T1000 (cell line): ENCODE measurements around the gene IL1RL2.

Source experiments
- DNase-seq: peaks from one replicate; lab custom pipeline; 2025; ENCODE audit warnings: mixed read lengths; lab: John Stamatoyannopoulos, UW

IL1RL2 gene

DNA sequence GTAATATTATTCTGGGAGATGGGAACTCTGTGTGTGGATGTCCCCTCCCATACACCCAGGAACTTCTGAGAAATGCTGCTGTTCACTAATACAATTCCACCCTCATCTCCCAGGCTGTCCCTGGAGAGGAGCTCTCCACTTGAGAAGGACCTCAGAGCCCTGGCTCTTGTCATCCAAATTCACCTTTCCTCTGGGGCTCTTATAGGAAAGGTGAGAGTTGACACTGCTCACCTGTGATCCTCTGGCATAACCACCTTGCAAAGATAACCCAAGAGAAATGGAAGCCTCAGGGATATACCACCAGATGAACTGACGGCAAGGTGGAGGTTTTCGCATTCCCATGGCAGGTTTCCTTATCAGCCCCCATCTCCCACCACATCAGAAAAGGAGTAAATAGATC lies 52.0 kb downstream of the IL1RL2 start:
- no peak for DNase-seq

DNA sequence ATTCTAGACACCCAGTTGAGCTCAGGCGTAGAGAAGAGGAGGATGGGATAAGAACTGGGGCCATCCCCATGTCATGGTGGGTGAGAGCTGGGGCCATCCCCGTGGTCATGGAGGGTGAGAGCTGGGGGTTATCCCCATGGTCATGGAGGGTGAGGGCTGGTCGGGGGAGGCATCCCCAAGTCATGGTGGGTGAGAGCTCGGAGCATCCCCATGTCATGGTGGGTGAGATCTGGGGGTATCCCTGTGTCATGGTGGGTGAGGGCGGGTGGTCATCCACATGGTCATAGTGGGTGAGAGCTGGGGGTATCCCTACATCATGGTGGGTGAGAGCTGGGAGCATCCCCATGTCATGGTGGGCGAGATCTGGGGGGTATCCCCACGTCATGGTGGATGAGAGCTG lies 52.5 kb downstream of the IL1RL2 start:
- no peak for DNase-seq

DNA sequence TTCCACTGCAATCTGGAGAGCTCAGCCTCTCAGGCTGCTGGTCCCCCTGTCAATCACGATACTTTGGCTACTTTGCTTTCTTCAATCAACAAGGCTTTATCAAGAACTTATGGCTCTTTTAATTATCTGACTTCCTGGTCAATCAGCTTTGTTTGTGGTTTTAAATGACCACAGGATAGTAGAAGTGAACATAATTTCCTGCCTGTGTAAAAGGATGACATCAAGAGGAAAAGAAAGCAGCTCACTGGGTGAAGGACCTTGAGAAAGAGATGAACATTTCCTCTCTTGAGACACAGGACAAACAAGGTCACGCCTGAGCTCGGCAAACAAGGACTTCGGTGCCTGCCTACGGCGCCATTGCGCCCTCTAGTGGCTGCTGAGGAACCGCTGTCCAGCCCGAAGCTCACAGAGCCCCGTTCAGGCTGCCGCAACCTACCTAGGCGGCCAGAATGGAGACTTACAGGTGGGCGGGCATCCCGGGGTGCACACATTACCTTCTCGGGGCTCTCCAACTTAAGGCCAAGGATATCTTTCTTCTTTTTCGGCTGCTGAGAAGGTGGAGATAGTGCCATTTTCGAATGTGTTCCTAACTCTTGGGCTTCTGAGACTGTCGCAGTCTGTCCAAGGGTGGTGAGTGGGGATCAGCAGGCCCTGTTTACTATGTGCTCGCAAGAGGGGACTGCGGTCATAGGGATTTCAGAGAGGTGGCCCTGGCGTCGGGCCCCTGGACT lies 54.0 kb downstream of the IL1RL2 start:
- peak; percentile 81 for DNase-seq

DNA sequence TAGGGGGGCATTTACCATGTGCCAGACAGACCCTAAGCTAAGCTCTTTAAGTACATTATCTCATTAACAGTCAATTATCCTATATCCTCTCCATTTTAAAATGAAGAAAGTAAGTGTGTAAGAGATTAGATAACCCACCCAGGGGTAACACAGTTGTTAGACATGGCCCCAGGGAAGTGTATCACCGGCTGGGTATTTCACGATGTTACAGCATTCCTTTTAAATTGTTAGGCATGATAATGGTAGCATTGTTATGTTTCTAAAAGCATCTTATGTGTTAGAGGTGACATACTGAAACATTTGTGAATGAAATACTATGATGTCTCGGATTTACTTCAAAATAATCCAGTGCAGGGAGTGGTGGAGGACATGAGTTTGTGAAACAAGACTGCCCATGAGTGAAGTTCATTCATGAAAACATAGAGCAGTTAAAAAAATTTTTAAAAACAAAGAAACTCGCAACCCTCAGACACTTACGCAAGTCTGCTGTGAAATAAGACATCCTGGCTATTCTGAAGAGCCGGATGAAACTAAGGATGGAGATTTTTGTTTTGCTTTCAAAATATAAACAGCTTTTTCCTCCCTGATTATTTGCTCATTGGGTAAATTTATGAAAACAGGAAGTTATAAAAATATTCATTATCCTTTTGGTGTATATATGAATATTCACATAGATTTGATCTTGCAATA lies 54.9 kb downstream of the IL1RL2 start:
- no peak for DNase-seq

DNA sequence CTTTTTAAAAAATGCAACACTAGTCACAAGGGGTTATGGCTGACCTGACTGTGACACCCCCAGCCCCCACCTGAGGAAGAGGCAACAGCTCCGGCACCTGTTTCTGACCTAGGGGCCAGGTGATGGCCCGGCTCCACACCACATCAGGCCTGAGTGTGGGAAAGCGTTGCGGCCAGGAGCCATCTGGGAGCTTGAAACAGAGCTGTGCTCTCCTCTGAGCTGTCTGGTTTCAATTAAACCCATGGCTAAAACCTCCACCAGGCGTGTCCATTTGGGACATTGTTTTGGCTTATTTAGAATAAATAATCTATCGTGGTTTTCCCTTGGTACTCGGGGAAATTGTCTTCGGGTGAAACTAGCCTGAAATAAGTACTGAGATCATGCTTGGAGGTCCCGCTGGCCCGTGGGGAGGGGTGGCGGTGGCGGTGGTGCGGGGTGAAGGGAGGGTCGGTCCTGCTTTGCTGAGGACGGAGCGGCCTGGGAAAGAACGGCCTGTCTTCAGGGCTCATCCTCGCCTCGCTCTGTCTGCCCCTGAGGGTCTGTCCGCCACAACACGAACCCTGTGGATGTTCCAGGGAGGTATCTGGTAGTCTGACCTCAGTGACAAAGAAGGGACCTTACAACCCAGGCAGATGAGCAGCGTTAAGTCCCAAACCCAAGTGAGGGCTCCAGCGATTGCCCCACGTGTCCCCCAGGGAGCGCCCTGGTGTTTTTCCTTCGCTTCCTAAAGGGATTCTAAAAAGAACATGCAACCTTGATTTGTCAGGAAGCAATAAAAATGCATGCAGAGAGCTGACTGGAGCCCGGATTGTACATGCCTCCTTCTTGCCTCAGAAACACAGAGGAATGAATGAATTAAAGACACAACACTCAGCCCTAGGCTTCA lies 58.7 kb downstream of the IL1RL2 start:
- DNase-seq: no peak

DNA sequence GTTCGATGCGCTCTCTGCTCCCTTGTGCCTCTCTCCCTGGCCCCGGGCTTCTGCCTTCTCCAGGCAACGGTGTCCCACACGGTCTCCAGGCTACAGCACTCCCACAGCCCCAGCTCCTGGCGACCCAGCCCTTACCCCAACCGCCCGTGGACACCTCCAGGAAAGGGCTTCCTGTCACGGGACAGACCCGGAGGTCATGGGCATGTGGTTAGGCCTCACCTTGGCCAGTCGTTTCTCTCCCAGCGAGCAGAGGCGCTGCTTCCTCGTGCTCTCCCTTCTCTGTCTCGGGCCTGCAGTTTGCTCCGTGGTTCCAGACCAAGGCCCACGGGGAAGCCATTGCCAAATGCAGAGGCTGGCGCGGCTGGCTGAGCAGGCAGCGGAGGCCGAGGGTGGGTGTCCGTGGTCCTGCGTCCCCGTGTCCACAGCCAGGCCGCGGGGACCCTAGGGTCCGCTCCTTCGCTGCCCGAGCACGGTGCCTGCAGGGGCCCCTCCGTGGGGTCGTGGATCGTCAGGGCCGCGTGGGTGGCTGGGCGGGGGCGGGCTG lies 63.5 kb downstream of the IL1RL2 start:
- no peak for DNase-seq

DNA sequence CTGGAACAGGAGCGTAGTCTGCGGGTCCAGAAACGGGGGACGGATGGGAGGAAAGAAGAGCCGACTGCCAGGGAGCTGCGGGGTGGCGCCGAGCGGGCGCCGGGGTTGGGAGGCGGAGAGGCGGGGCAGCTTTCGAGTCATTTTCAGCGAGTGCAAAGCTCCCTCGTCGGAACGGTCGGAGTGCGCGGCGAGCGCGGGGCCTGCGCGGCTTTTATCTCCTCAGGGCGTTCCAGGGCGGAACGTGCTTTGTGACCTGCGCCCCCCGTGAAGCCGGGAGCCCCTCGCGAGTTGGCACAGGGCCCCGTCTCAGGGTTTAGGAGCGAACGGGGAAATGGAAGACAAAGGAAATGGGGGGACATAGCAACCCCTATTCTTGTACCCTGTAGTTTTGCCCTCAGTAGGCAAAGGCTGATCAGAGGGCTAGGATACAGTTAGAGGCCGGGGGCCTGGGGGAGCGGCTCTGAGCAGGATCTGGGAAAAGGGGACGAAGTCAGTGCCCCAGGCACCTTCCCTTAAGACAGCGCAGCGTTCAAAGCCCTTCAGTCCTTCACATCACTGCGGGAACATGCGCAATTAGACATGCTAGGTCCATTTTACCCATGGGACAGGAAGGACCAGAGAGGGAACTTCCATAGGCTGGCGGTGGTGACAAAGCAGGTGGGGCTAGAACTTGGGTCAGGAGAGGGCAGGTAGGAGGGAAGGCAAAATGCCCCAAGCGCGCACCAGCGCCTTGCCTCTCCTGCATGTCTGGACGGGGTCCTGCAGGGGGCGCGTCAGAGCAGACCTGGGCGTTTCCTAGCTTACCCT lies 64.4 kb downstream of the IL1RL2 start:
- DNase-seq: no peak

DNA sequence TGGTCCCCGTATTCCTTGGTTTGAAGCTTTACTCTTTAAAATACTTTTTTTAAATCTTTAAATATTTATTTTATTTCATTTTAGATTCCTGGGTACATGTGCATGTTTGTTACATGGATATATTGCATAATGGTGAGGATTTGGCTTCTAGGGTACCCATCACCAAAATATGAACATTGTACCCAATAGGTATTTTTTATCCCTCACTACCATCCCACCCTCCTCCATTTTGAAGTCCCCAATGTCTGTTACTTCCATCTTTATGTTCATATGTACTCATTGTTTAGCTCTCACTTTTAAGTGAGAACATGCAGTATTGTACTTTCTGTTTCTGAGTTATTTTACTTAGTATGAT lies 65.0 kb downstream of the IL1RL2 start:
- DNase-seq: no peak

DNA sequence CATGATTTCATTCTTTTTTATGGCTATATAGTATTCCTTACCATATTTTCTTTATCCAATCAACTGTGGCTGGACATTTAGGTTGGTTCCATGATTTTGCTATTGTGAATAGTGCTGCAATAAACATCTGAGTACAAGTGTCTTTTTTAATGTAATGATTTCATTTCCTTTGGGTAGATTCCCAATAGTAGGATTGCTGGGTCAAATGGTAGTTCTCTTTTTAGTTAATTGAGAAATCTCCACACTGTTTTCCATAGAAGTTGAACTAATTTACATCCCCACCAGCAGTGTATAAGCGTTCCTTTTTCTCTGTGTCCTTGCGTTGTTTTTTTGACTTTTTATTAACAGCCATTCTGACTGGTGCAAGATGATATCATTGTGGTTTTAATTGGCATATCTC lies 65.4 kb downstream of the IL1RL2 start:
- no peak for DNase-seq

DNA sequence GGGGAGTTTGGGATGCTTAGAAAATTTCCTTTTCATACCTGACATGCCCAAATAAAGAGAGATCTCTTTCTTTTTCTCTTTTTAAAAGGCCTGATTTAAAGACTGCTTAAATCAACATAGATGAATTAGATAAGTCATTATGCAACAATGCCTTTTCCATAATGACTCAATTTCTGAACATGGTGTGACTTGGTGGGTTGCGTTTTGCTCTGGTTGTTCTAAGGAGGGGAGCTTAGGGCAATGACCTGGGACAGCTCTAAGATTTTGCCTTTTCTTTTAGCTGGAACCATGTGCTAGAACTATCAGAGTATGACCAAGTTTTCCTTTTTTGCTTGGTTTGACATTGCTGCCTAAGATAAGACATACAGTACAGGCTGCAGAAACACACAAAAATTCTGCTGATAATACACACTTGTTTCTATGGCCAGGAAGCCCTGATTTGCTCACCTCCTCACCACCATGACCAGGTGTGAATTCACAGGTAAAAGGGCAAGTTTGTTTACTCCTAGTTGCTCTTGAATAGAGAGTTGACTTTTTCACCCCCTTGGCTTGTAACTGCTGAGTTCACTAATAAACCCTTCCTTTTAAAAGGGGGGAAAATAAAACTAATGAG lies 66.4 kb downstream of the IL1RL2 start:
- DNase-seq: no peak

DNA sequence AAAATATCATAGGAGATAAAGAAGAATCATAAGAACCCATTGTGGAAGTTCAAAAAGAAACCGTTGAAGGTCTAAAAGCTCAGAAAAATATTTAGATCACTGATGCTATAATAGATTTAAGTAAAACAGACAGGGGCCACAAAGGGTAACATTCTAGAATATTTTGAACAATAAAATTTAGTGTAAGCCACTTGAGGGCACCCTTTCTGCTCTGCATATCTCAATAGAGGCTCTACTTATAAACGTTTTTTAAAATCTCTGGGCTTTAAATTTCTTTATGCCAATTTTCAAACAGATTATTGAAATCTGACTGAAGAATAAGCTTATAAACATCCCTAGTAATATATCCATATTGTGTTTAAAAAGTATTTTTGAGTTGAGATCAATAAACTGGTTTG lies 66.9 kb downstream of the IL1RL2 start:
- DNase-seq: no peak

DNA sequence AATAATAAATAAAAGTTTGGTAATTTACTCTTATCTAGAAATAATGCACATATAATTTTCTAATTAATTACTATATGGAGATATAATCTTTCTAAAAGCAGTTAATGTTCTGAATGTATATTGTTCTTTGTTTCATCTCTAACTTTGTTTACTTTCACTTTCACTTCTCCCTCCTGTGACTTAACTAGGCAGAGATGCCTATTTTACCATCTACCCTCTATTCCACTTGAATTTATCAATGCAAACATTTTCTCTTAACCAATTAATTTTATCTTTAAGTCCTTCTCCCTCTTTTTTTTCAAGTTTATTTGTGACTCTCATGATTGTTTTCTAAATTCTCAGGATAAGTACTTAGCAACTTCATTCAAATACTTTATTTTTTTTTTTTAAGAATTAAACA lies 69.5 kb downstream of the IL1RL2 start:
- no peak for DNase-seq

DNA sequence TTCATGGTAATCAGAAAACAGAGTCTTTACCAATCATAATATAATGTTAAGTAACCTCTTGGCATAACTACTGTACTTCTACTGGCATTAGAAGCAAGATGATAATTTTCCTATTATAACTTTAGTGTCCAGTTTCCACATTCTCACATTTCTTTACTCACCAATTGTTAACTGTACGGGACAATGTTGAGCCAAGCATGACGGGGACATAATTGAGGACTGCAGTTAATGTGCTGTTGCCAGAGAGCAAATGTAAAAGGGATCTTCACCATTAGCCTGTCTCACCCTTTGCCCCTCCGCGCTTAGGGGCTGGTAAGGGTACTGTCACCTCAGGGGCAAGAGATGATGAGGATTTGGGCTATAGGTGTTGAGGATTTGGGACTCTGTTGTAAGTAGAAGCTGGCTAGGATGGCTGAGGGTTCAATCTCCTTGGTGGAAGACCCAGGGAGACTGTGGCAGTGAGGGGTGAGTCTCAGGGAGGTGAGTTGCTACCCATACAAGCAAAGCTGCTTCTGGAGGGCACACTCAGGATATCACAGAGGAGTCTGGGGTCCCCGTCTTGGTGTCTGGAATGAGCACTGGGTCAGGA lies 70.1 kb downstream of the IL1RL2 start:
- DNase-seq: no peak

DNA sequence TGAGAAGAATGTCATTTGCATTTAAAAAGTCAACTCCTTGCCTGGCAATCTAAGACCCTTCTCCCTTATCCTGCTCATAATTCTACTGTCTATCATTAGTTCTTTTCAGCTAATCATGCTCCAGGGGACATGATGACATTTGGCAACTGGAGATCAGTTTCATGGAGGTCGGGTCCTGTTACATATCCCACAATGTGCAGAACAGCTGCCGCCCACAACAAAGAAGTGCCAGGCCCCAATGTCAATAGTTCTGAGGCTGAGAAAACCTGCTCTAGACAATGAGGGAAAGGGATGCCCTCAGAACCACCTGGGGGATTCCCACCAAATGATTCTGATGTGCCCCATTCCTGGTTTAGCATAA lies 71.2 kb downstream of the IL1RL2 start:
- DNase-seq: no peak

DNA sequence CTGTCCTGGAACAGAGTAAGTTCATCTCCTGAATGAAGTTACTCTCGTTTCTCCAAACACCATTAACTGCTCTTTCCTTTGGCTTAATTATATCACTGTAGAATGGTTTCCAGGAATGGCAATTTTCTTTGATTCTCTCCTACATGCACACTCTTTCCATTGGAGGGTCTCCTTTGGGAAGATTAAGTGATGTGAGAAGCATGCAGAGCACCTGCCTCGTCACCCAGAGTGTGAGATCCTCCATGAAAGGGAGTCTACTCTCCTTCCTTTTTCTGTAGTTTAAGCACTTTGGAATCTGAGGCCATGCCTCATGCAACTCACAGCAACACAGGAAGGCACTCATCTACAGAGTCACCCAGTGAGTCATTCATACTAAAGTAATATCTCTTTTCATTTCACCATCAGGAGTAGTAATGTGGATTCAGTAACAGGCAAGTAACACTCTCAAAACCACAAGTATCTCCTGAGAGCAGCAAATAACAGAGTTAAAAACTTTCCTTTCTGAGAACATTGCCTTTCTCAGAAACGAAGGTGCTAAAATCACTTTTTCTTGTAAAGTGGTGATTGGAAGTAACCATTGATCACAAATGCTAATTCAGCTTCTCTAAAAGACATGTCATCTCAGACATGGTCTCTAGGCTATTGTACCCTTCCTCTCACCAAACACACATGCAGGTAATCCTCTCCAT lies 71.7 kb downstream of the IL1RL2 start:
- peak; percentile 18 for DNase-seq

DNA sequence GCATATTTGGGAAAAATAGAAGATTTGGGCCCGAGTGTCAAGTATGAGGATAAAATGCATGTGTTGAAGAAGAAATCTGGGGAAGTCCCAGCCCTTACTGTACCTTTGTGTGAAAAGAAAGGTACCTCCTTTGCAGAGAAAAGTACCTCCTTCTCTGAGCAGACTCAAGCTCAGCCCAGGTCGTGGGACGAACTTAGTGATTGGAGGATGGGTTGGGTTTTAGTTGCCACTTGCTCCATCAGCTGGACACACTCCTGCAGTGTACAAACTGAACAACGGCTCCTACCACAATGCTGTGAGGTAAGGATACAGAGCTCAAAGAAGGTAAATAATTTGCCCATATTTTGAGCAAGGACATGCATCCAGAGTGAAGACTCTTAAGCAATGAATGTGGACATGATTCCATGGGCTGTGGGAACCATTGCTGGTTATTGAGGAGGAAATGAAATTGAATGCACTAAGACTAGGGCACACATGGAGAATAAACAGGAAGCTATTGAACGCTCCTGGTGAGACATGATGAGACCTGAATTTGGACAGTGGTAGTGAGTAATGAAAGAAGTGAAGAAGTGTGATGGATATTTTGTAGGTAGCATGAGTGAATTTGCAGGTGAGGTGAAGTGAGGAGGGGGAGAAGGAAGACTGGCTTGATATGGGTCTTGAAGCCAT lies 74.8 kb downstream of the IL1RL2 start:
- DNase-seq: no peak

DNA sequence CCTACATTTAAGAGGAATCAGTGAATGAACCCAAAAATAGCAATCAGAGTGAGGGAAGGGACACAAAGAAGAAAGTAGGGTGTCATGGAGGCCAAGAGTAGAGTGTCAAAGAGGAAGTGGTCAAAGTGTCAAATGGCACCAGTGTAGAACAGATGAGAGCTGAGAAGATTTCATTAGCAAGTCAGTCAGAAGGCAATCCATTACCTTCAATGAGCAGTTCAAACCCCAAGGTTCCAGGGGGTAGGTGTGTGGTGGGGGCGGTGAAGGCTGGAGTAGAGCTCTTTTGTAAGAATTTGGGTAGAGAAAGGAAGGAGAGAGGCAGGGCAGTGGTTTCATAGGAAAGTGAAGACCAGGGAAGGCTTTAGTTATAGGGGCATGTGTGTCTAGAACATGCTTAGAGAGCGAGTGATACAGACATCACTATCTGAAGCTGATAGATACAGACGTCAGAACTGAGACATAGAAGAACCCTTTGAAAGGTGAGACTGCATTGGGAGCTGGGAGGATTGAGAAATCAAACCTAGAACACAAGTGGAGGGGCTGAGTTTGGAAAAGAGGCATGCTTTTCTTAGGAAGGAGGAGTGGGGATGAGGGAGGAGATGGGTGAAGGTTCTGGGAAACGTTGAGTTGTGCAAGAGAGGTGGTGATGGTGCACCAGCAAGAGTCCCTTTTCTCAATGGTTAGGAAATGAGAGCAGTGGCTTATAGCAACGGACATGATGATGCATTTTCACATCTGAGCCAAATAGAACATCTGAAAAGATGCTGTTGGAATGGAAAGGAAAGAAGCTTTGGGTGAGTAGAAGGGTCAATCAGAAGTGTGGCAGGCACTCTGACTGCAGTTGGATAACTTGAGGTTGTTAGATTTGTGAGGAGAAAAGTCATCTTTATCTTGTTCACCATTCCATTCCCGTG lies 75.7 kb downstream of the IL1RL2 start:
- no peak for DNase-seq

DNA sequence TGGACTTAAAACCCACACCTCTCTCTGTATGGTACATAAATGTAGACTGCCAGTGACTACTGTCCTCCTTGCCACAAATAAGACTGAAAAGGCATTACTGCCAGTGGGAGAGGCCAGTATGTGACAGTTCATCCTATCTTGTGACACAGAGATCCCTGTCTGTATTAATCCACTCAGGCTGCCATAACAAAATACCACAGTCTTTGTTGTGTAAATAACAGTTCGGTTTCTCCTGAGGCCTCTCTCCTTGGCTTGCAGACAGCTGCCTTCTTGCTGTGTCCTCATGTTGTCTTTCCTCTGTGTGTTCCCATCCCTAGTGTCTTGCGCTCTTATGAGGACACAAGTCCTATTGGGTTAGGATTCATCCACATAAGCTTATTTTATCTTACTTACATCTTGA lies 78.1 kb downstream of the IL1RL2 start:
- no peak for DNase-seq

DNA sequence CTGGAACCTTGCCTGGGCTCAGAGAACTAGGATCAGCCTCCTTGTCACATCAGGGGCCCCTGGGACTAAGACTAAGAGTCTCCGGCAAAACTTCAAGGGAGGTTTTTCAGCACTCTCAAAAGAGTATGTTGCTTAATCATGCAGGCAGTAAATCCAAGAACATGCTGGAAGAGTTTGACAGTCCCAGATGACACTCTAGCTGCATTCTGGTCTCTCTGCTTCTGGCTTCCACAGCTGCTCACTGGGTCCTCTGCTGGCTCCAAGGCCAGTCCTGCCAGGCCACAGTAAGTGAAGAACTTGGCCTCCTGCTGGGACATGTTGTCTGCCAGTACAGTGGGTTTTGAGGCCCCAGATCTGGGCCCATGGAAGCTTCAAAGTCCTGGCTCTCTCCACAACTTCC lies 79.4 kb downstream of the IL1RL2 start:
- no peak for DNase-seq
